HG03159 (cell line): Measurements from ENCODE around the gene RAB35.

Experiments used
- ATAC-seq: cut with Tn5 transposase; IDR thresholded peaks from one replicate; pipeline ENCODE4 v1.9.1; 2021; ENCODE audit warnings: mild to moderate bottlenecking, moderate library complexity; ENCODE audit not compliant: unreplicated experiment

Gene RAB35

DNA sequence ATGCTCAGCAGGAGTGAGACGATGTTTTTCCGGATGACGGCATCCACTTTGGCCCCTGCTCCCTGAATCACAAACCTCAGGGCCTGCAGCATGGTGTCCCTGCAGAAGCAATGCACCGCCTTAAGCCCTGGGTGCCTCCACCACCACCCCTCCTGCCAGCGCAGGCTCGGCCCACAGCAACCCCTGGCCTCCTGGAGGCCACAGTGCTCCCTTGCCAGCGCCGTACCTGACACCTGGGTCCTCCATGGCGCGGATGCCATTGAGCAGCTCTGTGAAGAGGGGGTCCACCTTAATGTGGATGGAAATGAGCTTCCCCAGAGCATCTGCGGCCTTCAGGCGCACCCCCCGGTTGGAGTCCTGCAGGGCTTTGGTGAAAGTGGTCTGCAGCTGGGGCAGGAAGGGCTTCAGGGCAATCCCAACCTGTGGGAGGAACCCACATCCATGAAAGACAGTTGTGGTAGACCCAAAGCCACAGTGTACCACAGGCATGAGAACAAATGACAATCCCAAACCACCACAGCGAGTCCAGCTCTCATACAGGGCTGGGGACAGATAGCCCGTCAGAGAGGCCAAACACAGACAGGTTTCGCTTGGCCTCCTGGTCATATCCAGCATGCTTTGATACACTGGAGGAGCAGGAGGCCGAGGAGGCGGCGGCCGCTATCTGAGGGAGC lies 17.9 kb upstream of the RAB35 start:
- no peak for ATAC-seq

- ATAC-seq = peak; percentile 90
Observed at GRCh38 chr12:120132863-120133385, 16.4 kb upstream of the RAB35 start.

GRCh38 chr12:120132054-120132836 lies 15.7 kb upstream of the RAB35 start:
- ATAC-seq = no peak

GRCh38 chr12:120131116-120131515 lies 14.6 kb upstream of the RAB35 start:
- no peak for ATAC-seq

- no peak for ATAC-seq
Observed at GRCh38 chr12:120130011-120130410, 13.5 kb upstream of the RAB35 start.

DNA sequence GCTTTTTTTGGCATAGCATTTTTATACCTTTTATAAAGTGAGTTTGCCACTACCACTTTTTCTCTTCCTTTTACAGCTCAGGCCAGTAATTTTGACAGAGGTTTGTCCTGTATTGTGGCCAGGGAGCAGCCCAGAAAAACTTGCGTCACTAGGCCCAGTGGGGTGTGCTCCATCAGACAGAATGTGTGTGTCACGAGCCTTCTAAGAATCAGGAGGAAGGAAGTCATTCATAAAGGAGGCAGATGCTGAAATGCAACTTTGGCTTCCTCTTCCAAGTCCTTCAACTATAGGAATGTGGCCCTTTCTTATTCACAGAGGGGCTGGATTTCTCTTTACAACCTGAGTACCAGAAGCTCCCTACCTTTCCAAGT lies 10.1 kb upstream of the RAB35 start:
- ATAC-seq = no peak

DNA sequence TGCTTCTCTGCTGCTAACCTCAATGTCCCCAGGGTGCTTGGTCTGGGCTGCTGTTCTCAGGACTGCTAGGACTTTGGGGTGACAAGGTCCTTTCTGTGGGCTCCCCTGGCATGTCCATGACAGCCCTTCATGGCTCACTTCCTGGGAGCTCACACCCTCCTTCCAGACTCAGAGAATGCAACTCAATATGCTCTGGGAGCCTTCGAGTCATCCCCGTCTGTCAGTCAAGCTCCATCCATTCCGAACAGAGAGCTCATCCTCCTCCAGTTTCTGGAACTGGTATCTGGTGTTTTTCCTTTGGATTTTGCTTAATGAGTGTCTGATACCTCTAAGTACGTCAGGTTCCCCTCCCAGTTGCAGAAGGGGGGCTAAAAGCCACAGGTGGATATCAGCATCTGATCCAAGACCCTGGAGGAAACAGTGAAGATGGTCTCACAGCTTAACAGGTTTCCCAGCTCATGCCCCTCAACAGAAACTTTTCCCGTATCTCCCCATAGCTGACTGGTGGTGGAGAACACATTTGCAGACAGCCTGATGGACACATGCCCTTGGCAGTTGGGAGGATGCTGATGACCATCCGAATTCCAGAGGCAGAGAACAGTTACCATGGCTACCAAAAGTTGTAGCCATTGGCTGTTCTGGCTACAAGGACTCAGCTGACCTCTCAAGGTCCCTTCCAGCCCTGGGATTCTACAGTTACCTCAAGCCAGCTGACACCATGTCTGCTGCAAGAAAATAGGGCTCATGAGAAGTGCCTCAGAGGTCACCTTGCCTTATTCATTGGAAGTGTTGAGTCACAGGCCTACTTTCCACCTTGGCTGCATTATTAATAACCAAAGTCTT lies 9.5 kb upstream of the RAB35 start:
- ATAC-seq = no peak

DNA sequence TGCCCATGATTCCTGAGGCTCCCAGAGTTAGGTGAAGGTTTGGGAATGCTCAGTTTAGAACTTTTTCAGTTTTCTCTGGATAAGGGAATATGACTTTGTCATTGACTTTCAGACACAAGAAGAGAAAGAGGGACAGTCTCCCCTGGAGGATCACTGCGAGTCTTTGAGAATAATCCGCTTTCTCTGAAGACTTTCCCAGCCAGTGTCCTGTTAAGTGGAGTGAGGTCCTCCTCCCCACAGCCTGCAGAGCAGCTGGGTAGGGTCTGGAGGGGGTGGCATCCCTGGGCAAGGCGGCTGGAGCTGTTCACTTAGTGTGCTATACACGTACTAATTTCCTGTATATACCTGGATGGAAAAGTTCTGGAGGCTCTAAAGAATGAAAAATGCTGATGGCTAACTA lies 8.5 kb upstream of the RAB35 start:
- ATAC-seq = no peak

DNA sequence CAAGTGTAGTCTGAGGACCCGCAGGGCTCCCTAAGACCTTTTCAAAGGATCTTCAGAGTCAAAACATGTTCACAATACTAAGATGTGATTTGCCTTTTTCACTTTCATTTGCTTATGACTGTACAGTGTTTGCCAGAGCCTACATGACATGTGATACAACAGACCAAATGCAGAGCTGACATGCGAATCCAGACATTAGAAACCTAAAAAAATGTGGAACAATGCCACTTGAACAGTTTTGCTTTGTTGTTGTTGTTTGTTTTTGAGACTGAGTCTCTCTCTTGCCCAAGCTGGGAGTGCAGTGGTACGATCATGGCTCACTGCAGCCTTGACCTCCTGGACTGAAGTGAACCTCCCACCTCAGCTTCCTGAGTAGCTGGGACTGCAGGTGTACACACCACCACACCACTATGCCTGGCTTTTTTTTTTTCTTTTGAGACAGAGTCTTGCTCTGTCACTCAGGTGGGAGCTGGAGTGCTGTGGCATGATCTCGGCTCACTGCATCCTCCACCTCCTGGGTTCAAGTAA lies 5.3 kb upstream of the RAB35 start:
- ATAC-seq = peak; percentile 41

DNA sequence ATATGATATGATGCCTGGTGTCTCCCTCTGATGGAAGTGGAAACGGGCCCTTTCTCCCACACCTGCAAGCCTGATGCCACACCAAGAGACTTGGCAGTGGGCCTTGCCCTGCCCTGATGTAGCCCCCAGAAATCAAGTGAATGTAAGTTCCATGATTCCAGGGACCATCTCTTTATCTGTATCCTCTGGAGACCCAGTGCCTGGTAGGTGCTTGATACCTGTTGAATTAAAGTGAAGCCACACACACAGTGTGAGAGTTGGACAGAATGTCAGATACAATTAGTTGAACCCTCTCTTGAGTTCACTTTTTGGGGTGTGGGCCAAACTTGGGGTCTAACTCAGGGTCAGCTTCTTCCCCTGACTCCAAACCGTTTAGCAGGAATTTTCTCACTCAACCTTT lies 4.8 kb upstream of the RAB35 start:
- ATAC-seq = no peak

DNA sequence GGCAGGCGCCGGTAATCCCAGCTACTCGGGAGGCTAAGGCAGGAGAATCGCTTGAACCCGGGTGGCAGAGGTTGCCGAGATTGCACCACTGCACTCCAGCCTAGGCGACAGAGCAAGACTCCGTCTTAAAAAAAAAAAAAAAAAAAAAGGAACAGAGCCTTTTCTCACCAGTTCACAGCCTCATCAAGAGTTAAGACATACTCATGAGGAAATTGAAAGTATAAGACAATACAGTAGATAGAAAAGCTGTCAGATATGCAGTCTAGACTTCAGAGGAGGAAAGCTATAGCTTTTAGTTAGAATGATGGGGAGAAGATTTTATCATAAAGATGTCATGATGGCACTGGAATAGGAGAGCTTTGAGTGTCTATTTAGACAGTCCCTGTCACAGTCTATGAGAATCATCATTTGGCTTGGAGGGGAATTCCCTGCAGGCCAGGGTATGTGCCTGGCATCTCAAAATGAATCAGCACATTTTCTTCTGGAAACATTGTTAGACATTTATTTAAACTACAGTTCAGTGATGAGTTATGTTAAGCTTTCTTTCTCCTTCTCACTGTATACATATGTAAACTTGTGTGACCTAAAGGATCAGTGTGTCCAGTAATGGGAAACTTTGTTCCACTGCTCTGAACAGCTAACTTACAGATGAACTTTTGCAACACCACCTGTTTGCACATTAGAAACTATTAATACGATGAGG lies 2.9 kb upstream of the RAB35 start:
- peak; percentile 21 for ATAC-seq

- ATAC-seq = no peak
Observed at GRCh38 chr12:120118321-120119061, 1.9 kb upstream of the RAB35 start.

DNA sequence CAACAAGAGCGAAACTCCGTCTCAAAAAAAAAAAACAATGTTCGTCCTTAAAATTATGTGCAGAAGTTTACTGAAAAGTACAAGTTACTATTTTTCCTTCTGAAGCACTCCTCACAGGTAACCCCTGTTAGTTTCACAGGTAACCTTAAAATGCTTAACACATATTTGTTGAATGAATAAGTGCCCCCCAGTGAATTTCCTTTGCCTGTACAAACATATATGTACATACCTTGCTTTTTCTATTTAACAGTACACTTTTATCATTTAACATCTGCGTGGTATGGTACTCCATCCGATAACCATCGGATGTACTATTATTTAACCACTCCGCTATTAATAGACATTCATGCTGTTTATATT lies 1.4 kb upstream of the RAB35 start:
- no peak for ATAC-seq

- ATAC-seq = peak; percentile 44
Observed at GRCh38 chr12:120116792-120117651, 469 bp upstream of the RAB35 start.

DNA sequence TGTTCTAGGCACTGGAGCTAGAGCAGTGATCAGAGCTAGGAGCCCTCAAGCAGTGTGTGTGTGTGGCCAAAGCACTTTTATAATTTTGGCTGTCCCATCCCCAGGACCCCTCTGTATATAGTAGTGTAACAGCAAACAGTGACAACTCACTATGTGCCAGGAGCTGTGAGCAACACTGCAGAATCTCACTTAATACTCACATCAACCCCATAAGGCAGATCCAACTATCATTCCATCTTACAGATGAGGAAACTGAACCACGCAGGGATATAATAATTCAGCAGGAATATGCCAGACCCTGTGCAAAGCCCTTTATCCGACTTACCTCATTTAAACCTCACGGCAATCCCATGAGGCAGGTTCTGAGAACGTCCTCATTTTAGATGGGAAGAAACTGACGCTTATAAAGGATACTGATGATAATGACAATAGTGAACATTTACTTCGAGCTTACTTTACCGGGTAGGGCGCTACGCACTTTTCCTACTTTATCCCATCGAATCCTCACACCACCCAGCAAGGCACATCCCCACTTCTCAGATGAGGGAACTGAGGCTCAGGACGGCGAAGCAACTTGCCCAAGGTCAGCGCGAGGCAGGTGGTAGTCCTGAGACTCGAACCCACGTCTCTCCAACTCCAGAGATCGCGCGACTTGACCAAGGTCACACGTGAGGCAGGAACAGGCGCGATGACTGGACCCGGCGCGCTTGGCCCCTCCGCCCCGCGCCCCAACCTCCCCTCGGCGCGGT lies 687 bp downstream of the RAB35 start:
- ATAC-seq = no peak

DNA sequence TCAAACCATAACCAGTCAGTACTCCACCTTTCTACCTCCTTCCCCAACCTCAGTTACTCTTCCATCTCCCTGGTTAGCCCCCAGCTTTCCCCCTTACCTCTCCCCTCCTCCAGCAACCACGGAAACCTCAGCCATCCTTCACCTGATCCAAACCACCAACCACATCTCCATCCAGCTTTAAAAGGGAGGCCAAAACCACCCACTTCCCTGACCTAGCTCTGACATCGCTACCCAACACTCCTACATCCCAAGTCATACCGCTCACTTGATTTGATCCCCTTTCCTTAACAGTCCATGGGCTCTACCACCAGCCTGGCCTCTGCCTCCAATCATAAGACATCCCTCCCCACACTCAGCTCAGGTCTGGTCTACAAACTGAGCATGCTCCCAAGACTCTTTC lies 1.5 kb downstream of the RAB35 start:
- ATAC-seq = no peak

DNA sequence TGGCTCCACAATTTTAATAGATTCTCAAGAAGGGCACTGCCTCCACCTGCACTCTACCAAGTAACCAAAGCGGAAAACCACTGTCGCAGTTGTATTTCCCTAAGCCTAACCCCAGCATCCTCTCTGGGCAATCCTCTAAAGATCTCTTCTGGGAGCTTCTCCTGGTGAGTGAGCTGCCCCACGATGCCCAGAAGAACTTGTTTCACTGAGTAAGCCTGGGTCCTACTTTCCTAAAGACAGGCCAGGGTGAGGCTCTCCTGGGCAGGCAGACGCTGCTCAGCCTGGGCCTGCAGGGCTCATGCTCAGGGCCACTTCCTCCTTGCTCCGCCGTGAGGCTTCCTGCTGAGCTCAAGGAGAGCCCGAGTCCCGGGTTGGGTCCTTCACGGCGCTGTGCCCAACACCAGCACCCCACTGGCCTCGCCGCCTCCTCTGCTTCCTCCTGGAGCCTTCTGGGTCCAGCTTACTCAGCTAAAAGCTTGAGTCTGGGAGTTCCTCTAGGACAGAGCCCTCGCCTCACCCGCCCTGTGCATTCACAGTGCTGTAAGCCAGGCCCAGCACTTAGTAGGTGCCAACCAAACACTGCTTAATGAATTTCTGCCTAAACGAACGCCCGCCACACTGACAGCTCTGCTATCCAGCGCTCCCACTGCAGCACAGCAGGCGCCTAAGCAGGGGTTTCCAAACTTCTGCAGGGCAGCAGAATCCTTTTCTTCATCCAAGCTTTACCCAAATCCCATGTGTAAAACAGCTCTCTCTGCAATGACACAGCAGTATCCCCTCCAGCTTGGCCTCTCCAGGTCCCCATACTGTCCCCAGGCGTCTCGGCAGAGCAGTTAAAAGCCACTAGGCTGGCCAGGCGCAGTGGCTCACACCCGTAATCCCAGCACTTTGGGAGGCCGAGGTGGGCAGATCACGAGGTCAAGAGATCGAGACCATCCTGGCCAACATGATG lies 5.7 kb downstream of the RAB35 start:
- peak; percentile 64 for ATAC-seq
